ENCODE measurements around the gene KCNJ4.
"Not testable (repeated sequence)": the region's sequence is repeated elsewhere in the genome, so short reads cannot be mapped to it uniquely, and the experiment has no call there.

The KCNJ4 gene

DNA sequence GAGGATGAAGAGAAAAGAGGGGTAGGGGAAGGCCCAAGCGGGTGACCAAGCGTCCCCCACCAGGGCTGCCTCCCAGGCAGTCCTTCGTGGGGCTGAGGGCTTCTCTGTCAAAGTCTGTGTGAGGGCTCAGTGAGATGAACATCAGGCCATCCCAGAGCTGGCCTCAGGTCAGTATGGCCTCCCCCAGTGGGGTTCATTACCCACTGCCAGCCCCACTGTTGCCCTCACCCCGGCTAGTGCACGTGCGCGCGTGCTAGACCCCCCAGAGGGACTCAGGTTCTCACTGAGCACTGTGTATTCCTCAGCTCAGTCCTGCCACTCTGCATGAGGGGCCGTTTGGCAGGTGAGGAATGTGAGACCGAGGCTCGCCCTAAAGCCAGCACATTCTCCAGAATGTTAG, 16.2 kb upstream of the KCNJ4 start:
- no peak for DNase-seq (ENCODE audit: low spot score)
- Histone ChIP-seq H3K4me2 (ENCODE audit: insufficient read depth, low read length, poor library complexity, severe bottlenecking) (no peak overlapping the region), H3K36me3 (replicated peaks in 1 of 2; ENCODE audit: control insufficient read depth in 2 of 2, insufficient read depth in 2 of 2, low read length in 2 of 2) (no peaks in the 10 kb centered on the region), H3K9me3 (replicated peaks in 1 of 2; ENCODE audit: control insufficient read depth in 2 of 2, insufficient read depth in 1 of 2, low read depth in 1 of 2, low read length in 2 of 2) (no peaks in the 10 kb centered on the region), H3K9ac (ENCODE audit: low read depth, low read length, poor library complexity) (no peak overlapping the region), H2BK120ac (ENCODE audit: low read depth, low read length) (no peak overlapping the region), H3K79me1 (ENCODE audit: low read depth, low read length) (no peaks in the 10 kb centered on the region), H3K18ac (ENCODE audit: low read length) (peak overlapping the region; percentile 64), H2BK15ac (ENCODE audit: low read length) (no peak overlapping the region), H3K27me3 (ENCODE audit: control insufficient read depth in 3 of 3, insufficient read depth in 3 of 3, low read depth in 1 of 3, low read length in 3 of 3) (peaks cover 0 to 24% (median 20%) of the 10 kb centered on the region in 3 experiments), H3K27ac (replicated peaks; ENCODE audit: low read length) (no peak overlapping the region), H2BK5ac (ENCODE audit: low read length) (peak overlapping the region; percentile 66), H3K4me1 (ENCODE audit: control insufficient read depth in 2 of 2, insufficient read depth in 1 of 2, low read depth in 1 of 2, low read length in 2 of 2) (peaks cover 3 to 9% of the 10 kb centered on the region in 2 donors), H2BK12ac (ENCODE audit: low read length) (peak overlapping the region; percentile 97), H2AK5ac (ENCODE audit: low read depth, low read length) (no peak overlapping the region), H3K23ac (ENCODE audit: low read depth, low read length, poor library complexity) (peak overlapping the region; percentile 20), H4K91ac (ENCODE audit: low read depth, low read length, poor library complexity) (no peak overlapping the region), H3K4me3 (ENCODE audit: low read length in 2 of 2) (peak overlapping the region in 1 of 2 donors; percentile 12), H3K14ac (ENCODE audit: low read length) (no peak overlapping the region), H3K4ac (ENCODE audit: low read length) (no peak overlapping the region), H4K8ac (ENCODE audit: low read depth, low read length) (no peak overlapping the region), H2AFZ (ENCODE audit: low read length) (no peak overlapping the region)
- no CpG with 5 or more reads among the region's 11 CpGs for WGBS, 2 donors (ENCODE audit: extremely low coverage in 2 of 2, insufficient read length in 2 of 2, insufficient replicate concordance in 1 of 2)

DNA sequence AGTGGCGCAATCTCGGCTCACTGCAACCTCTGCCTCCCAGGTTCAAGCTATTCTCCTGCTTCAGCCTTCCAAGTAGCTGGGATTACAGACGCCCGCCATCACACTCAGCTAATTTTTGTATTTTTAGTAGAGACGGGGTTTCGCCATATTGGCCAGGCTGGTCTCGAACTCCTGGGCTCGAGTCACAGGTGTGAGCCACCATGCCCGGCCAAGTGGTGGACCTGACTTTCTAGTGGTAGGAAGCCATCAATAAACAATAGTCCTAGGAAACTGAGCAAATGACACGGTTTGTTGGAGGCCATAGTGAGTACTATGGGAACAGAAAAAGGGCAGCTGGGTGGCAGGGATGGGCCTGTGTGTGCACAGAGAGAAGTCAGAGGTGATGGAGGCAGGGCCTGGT, 15.2 kb upstream of the KCNJ4 start:
- H3K14ac ChIP-seq (ENCODE audit: low read length); H3K9ac ChIP-seq (ENCODE audit: low read depth, low read length, poor library complexity); H2BK120ac ChIP-seq (ENCODE audit: low read depth, low read length); H2BK15ac ChIP-seq (ENCODE audit: low read length); H3K4me3 ChIP-seq (ENCODE audit: low read length in 2 of 2); H2AK5ac ChIP-seq (ENCODE audit: low read depth, low read length); H3K9me3 ChIP-seq (replicated peaks in 1 of 2; ENCODE audit: control insufficient read depth in 2 of 2, insufficient read depth in 1 of 2, low read depth in 1 of 2, low read length in 2 of 2); H3K4me1 ChIP-seq (ENCODE audit: control insufficient read depth in 2 of 2, insufficient read depth in 1 of 2, low read depth in 1 of 2, low read length in 2 of 2); H3K36me3 ChIP-seq (replicated peaks in 1 of 2; ENCODE audit: control insufficient read depth in 2 of 2, insufficient read depth in 2 of 2, low read length in 2 of 2); H4K8ac ChIP-seq (ENCODE audit: low read depth, low read length); H3K4me2 ChIP-seq (ENCODE audit: insufficient read depth, low read length, poor library complexity, severe bottlenecking); H3K4ac ChIP-seq (ENCODE audit: low read length); H4K91ac ChIP-seq (ENCODE audit: low read depth, low read length, poor library complexity); DNase-seq (ENCODE audit: low spot score); H2AFZ ChIP-seq (ENCODE audit: low read length); H3K27ac ChIP-seq (replicated peaks; ENCODE audit: low read length); H2BK12ac ChIP-seq (ENCODE audit: low read length); H3K23ac ChIP-seq (ENCODE audit: low read depth, low read length, poor library complexity); H2BK5ac ChIP-seq (ENCODE audit: low read length); H3K79me1 ChIP-seq (ENCODE audit: low read depth, low read length); H3K18ac ChIP-seq (ENCODE audit: low read length): not testable (repeated sequence)
- peaks cover 0 to 28% (median 28%) of the 10 kb centered on the region in 3 experiments for H3K27me3 ChIP-seq (ENCODE audit: control insufficient read depth in 3 of 3, insufficient read depth in 3 of 3, low read depth in 1 of 3, low read length in 3 of 3)
- WGBS, 2 donors (ENCODE audit: extremely low coverage in 2 of 2, insufficient read length in 2 of 2, insufficient replicate concordance in 1 of 2): no CpG with 5 or more reads among the region's 10 CpGs

DNA sequence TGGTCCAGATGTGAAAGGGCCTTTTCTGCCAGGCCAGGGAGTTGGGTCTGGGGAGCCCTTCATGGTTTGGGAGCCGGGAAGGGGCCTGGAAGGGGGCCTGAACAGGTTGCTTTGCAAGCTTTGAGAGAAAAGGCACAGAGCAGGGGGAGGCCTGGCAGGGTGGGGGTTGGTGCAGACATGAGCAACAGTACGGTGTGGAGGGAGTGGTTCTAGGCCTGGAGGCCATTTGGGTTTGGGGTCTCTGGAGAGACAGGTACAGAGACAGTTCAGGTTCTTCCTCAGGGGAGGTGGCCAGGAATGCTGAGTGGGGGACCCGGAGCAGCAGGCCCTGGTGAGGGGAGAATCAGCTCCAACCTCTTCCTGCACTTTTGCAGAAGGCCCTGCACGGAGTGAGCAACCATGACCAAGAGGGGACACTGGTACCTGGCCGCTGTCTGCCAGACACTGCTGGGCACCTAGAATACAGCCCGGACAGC, 14.3 kb upstream of the KCNJ4 start:
- no peak overlapping the region for H3K9ac ChIP-seq (ENCODE audit: low read depth, low read length, poor library complexity)
- no peak overlapping the region for H3K4me3 ChIP-seq (ENCODE audit: low read length in 2 of 2)
- H3K4ac ChIP-seq (ENCODE audit: low read length): no peak overlapping the region
- H3K23ac ChIP-seq (ENCODE audit: low read depth, low read length, poor library complexity): peak overlapping the region; percentile 65
- H2BK5ac ChIP-seq (ENCODE audit: low read length): peak overlapping the region; percentile 73
- peak overlapping the region; percentile 98 for H2BK15ac ChIP-seq (ENCODE audit: low read length)
- no peak overlapping the region for H2BK120ac ChIP-seq (ENCODE audit: low read depth, low read length)
- H3K14ac ChIP-seq (ENCODE audit: low read length): no peak overlapping the region
- no CpG with 5 or more reads among the region's 6 CpGs for WGBS, 2 donors (ENCODE audit: extremely low coverage in 2 of 2, insufficient read length in 2 of 2, insufficient replicate concordance in 1 of 2)
- H3K4me1 ChIP-seq (ENCODE audit: control insufficient read depth in 2 of 2, insufficient read depth in 1 of 2, low read depth in 1 of 2, low read length in 2 of 2): peaks cover 3 to 9% of the 10 kb centered on the region in 2 donors
- no peaks in the 10 kb centered on the region for H3K36me3 ChIP-seq (replicated peaks in 1 of 2; ENCODE audit: control insufficient read depth in 2 of 2, insufficient read depth in 2 of 2, low read length in 2 of 2)
- peak overlapping the region; percentile 95 for H2AK5ac ChIP-seq (ENCODE audit: low read depth, low read length)
- H4K8ac ChIP-seq (ENCODE audit: low read depth, low read length): no peak overlapping the region
- H4K91ac ChIP-seq (ENCODE audit: low read depth, low read length, poor library complexity): no peak overlapping the region
- no peak overlapping the region for H3K4me2 ChIP-seq (ENCODE audit: insufficient read depth, low read length, poor library complexity, severe bottlenecking)
- peak overlapping the region; percentile 94 for H3K18ac ChIP-seq (ENCODE audit: low read length)
- H3K27me3 ChIP-seq (ENCODE audit: control insufficient read depth in 3 of 3, insufficient read depth in 3 of 3, low read depth in 1 of 3, low read length in 3 of 3): peaks cover 0 to 28% (median 28%) of the 10 kb centered on the region in 3 experiments
- no peak overlapping the region for H3K27ac ChIP-seq (replicated peaks; ENCODE audit: low read length)
- H2BK12ac ChIP-seq (ENCODE audit: low read length): no peak overlapping the region
- DNase-seq (ENCODE audit: low spot score): no peak
- no peak overlapping the region for H2AFZ ChIP-seq (ENCODE audit: low read length)
- H3K79me1 ChIP-seq (ENCODE audit: low read depth, low read length): no peaks in the 10 kb centered on the region
- H3K9me3 ChIP-seq (replicated peaks in 1 of 2; ENCODE audit: control insufficient read depth in 2 of 2, insufficient read depth in 1 of 2, low read depth in 1 of 2, low read length in 2 of 2): no peaks in the 10 kb centered on the region

DNA sequence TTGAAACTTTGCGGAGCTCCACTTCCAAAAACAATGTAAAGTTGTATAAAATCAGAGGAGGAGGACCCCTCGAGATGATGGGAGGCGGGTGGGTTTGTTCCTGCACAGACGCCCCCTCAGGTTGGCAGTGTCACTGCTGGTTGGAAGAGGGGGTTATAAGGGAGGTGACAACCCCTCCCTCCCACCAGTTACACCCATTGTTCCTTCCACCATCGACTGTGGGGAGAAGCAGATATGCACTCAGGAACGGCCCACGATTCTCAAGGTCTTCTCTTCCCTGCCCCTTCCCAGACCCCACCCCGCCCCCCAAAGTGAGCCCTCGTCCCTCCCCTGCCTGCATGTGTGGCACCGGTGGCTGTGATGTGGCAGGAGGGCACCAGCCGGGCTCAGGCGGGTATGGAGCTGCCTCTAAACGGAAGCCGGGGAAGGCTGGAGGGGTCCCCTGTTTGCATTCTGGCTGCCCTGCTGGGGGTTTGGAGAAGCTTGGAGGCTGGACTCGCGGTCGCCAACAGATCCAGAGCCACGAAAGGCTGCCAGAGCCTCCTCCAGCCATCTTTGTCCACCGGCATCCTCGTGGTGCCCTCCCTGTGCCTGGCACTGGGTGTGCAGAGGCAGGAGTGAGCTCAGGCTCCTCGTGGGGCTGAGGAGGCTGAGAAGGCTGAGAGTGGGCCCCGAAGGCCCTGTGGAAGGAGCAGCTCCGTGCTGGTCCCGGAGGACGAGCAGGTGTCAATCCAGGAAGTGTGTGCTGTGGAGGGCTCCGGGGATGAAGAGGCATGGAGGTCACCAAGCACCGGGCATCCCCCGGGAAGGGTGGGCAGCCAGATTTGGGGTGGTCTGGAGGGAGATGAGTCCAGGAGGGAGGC, 13.7 kb upstream of the KCNJ4 start:
- Histone ChIP-seq H3K27ac (replicated peaks; ENCODE audit: low read length) (no peak overlapping the region), H3K23ac (ENCODE audit: low read depth, low read length, poor library complexity) (peak overlapping the region; percentile 98), H2AFZ (ENCODE audit: low read length) (peak overlapping the region; percentile 99), H3K14ac (ENCODE audit: low read length) (peak overlapping the region; percentile 92), H4K8ac (ENCODE audit: low read depth, low read length) (no peak overlapping the region), H3K36me3 (replicated peaks in 1 of 2; ENCODE audit: control insufficient read depth in 2 of 2, insufficient read depth in 2 of 2, low read length in 2 of 2) (no peaks in the 10 kb centered on the region), H3K4me3 (ENCODE audit: low read length in 2 of 2) (peak overlapping the region; percentile 49 to 73), H3K79me1 (ENCODE audit: low read depth, low read length) (no peaks in the 10 kb centered on the region), H2BK15ac (ENCODE audit: low read length) (peak overlapping the region; percentile 98), H2BK120ac (ENCODE audit: low read depth, low read length) (peak overlapping the region; percentile 93), H3K4me1 (ENCODE audit: control insufficient read depth in 2 of 2, insufficient read depth in 1 of 2, low read depth in 1 of 2, low read length in 2 of 2) (peaks cover 9 to 11% of the 10 kb centered on the region in 2 donors), H2BK12ac (ENCODE audit: low read length) (no peak overlapping the region), H3K9me3 (replicated peaks in 1 of 2; ENCODE audit: control insufficient read depth in 2 of 2, insufficient read depth in 1 of 2, low read depth in 1 of 2, low read length in 2 of 2) (no peaks in the 10 kb centered on the region), H3K18ac (ENCODE audit: low read length) (peak overlapping the region; percentile 100), H2AK5ac (ENCODE audit: low read depth, low read length) (peak overlapping the region; percentile 95), H3K4ac (ENCODE audit: low read length) (no peak overlapping the region), H4K91ac (ENCODE audit: low read depth, low read length, poor library complexity) (no peak overlapping the region), H3K9ac (ENCODE audit: low read depth, low read length, poor library complexity) (peak overlapping the region; percentile 93), H3K4me2 (ENCODE audit: insufficient read depth, low read length, poor library complexity, severe bottlenecking) (peak overlapping the region; percentile 94), H2BK5ac (ENCODE audit: low read length) (peak overlapping the region; percentile 73), H3K27me3 (ENCODE audit: control insufficient read depth in 3 of 3, insufficient read depth in 3 of 3, low read depth in 1 of 3, low read length in 3 of 3) (peaks cover 0 to 28% (median 28%) of the 10 kb centered on the region in 3 experiments)
- WGBS, 2 donors (ENCODE audit: extremely low coverage in 2 of 2, insufficient read length in 2 of 2, insufficient replicate concordance in 1 of 2): no CpG with 5 or more reads among the region's 28 CpGs
- no peak for DNase-seq (ENCODE audit: low spot score)

Measured in neuronal stem cell (in vitro differentiated cells).